Panc1 (cell line): ENCODE results near the gene TSTD2.

Source experiments
- CTCF ChIP-seq: fragments of 450-650 bp; IDR thresholded peaks from 2 replicates; pipeline ENCODE4 v1.5.1; 2017; ENCODE audit warnings: mild to moderate bottlenecking
- POLR2AphosphoS5 ChIP-seq: IDR thresholded peaks from 2 replicates; pipeline ENCODE4 v1.6.1; 2012; ENCODE audit warnings: mild to moderate bottlenecking, low read depth, low read length, moderate library complexity
- SIN3A ChIP-seq: IDR thresholded peaks from 2 replicates; pipeline ENCODE4 v1.6.1; 2012; ENCODE audit warnings: low read depth, mild to moderate bottlenecking, low read length, moderate library complexity, borderline replicate concordance; ENCODE audit not compliant: insufficient read depth
- TCF7L2 ChIP-seq: IDR thresholded peaks from 2 replicates; pipeline ENCODE4 v1.6.1; 2011; ENCODE audit warnings: mild to moderate bottlenecking, low read depth, low read length, inconsistent platforms

DNA sequence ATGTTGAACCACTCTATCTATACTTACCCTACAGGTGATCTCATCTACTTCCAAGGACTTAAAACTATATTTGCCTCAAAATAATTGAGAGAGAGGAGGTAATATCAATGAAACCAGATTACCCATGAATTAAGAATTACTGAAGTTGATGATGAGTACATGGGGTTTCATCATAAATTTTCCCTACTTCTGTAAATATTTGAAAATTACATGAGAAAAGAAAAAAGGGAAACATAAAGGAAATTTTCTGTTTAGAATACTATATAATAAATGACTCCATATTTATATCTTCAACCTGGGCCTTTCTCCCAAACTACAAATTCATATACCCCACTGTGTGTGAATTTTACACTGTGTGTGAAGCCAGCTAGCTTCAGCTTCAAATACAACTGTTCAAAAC lies 2.6 kb downstream of the TSTD2 start:
- TF ChIP-seq TCF7L2 (no peak), CTCF (no peak), POLR2AphosphoS5 (no peak), SIN3A (no peak)
